Fibroblast of skin of back (primary cell): Measurements from ENCODE around the gene ZNF91.
"Not testable (repeated sequence)": the region's sequence is repeated elsewhere in the genome, so short reads cannot be mapped to it uniquely, and the experiment has no call there.

Source experiments
- DNase-seq: peaks from one replicate; pipeline ENCODE4 v3.0.0-alpha.2; 2013

ZNF91 gene

GRCh38 chr19:23394511-23394910 lies 760 bp downstream of the ZNF91 start:
- peak; percentile 29 for DNase-seq

- DNase-seq = no peak
These were observed 2.1 kb downstream of the ZNF91 start for GRCh38 chr19:23393121-23393520.

- DNase-seq = no peak
These were observed 4.0 kb downstream of the ZNF91 start for GRCh38 chr19:23391236-23391635.

- DNase-seq = no peak
These were observed 9.9 kb downstream of the ZNF91 start for GRCh38 chr19:23385404-23385803.

GRCh38 chr19:23384858-23385257 lies 10.4 kb downstream of the ZNF91 start:
- no peak for DNase-seq

GRCh38 chr19:23384166-23384565 lies 11.1 kb downstream of the ZNF91 start:
- DNase-seq = no peak

- no peak for DNase-seq
These were observed 12.3 kb downstream of the ZNF91 start for GRCh38 chr19:23382955-23383354.

- DNase-seq = peak; percentile 12
These were observed 14.2 kb downstream of the ZNF91 start for GRCh38 chr19:23381114-23381513.

GRCh38 chr19:23379671-23380070 lies 15.6 kb downstream of the ZNF91 start:
- not testable (repeated sequence) for DNase-seq

GRCh38 chr19:23378948-23379347 lies 16.3 kb downstream of the ZNF91 start:
- DNase-seq = no peak

GRCh38 chr19:23377276-23377675 lies 18.0 kb downstream of the ZNF91 start:
- DNase-seq = no peak

- DNase-seq = no peak
These were observed 28.8 kb downstream of the ZNF91 start for GRCh38 chr19:23366437-23366836.

GRCh38 chr19:23366031-23366430 lies 29.2 kb downstream of the ZNF91 start:
- DNase-seq = not testable (repeated sequence)

GRCh38 chr19:23365222-23365621 lies 30.0 kb downstream of the ZNF91 start:
- DNase-seq = no peak

- not testable (repeated sequence) for DNase-seq
These were observed 33.4 kb downstream of the ZNF91 start for GRCh38 chr19:23361843-23362242.

- no peak for DNase-seq
These were observed 43.5 kb downstream of the ZNF91 start for GRCh38 chr19:23351806-23352205.

- no peak for DNase-seq
These were observed 48.6 kb downstream of the ZNF91 start for GRCh38 chr19:23346696-23347095.

- DNase-seq = no peak
These were observed 49.4 kb downstream of the ZNF91 start for GRCh38 chr19:23345838-23346237.

- DNase-seq = no peak
These were observed 51.7 kb downstream of the ZNF91 start for GRCh38 chr19:23343434-23344010.

- no peak for DNase-seq
These were observed 67.1 kb downstream of the ZNF91 start for GRCh38 chr19:23328211-23328610.

GRCh38 chr19:23321953-23322549 lies 73.2 kb downstream of the ZNF91 start:
- DNase-seq = no peak

- DNase-seq = not testable (repeated sequence)
These were observed 73.9 kb downstream of the ZNF91 start for GRCh38 chr19:23321403-23321802.

GRCh38 chr19:23319571-23319970 lies 75.7 kb downstream of the ZNF91 start:
- not testable (repeated sequence) for DNase-seq

GRCh38 chr19:23318941-23319340 lies 76.3 kb downstream of the ZNF91 start:
- DNase-seq = not testable (repeated sequence)

- no peak for DNase-seq
These were observed 77.1 kb downstream of the ZNF91 start for GRCh38 chr19:23318143-23318542.
